Ovary (tissue), 9 donors: ENCODE data around the gene NLN. TPM values are rescaled to one million over a fixed set of nuclear protein-coding genes. Genes with fewer than 3 reads are reported as not detected.

Experiments
- DNase-seq, 5 donors: peaks; one replicate each; pipeline ENCODE4 v3.0.0-alpha.2; 2019 to 2020
- H3K27ac ChIP-seq, 2 donors: fragments of 200-600 bp; one replicate each; pipeline versions ENCODE4 v1.5.1 to v1.8.0; 2019 to 2022
- H3K27me3 ChIP-seq: fragments of 200-600 bp; one replicate; pipeline ENCODE4 v1.8.0; 2022
- H3K36me3 ChIP-seq: fragments of 200-600 bp; sonication (generic); one replicate; pipeline ENCODE4 v1.5.1; 2019
- H3K4me1 ChIP-seq: one replicate; pipeline ENCODE4 v1.8.1; 2013; ENCODE audit warnings: mild to moderate bottlenecking, moderate library complexity; ENCODE audit not compliant: insufficient read depth
- H3K4me3 ChIP-seq: fragments of 200-600 bp; sonication (generic); one replicate; pipeline ENCODE4 v1.5.1; 2017
- H3K9me3 ChIP-seq, 2 donors: fragments of 200-600 bp in 1 of 2; sonication (generic) in 1 of 2; one replicate each; pipeline versions ENCODE4 v1.5.1 to v1.8.1; 2013 to 2019; ENCODE audit warnings: mild to moderate bottlenecking in 1 of 2, moderate library complexity in 1 of 2
- EP300 ChIP-seq: sonication (generic); formaldehyde crosslinking; IDR thresholded peaks from one replicate; pipeline ENCODE4 v1.6.1; 2017; ENCODE audit warnings: antibody characterized with exemption
- WGBS, 3 donors: extraction: QIAGEN DNeasy Blood & Tissue Kit in 1 of 3; methylation state at CpG; one replicate each; pipeline versions ENCODE4 v1.1.5 to v1.1.7; 2013 to 2017; 5-methylcytosine and 5-hydroxymethylcytosine counted together
- intact Hi-C, 4 donors: fragments of 100-400 bp; cut with DNase I; formaldehyde crosslinking; loops; one replicate each; pipeline versions ENCODE4 v1.11.0 to v1.15.1; 2022 to 2023
- polyA plus RNA-seq, 2 donors: library from polyadenylated mRNA; stranded (reverse); fragments of 200-250 nt in 1 of 2; fragments of 350-450 nt in 1 of 2; fragmentation: Illumina TruSeq in 1 of 2; extraction: RNeasy Lipid Tissue Mini Kit (QIAGEN cat#74804) in 1 of 2; gene quantifications; one replicate each; pipeline ENCODE4 v1.2.3, GENCODE V29; 2013 to 2014
- total RNA-seq, 7 donors: library from RNA; depleted of rRNA in 2 of 7; stranded (reverse); fragments of >200 nt in 2 of 7; fragmentation: NEBNext Ultra II Directional in 3 of 7; extraction: Animal tissue kit (Norgen Biotek cat#: 25700) in 3 of 7; gene quantifications; one replicate each; pipeline versions ENCODE4 v1.1.0 to v1.2.4, GENCODE V29; 2016 to 2023
- donor health status: DM: no; HTN: no; CAD: no; lungs with moderate emphysema.
- donor health status: DM: no; HTN: no; CAD: no.
- donor health status: Bipolar disorder and iron deficiency.
- donor health status: DM: yes; HTN: yes; CAD: no.
- donor health status: DM: no; HTN: no; CAD: no.
- donor health status: DM: yes; HTN: yes; CAD: no.

Gene NLN
- total and polyA plus RNA-seq, 9 donors = 2.3 to 16.3 (median 8.2) TPM

- no peaks in the 10 kb centered on the region for H3K27me3 ChIP-seq
- no peak for TF ChIP-seq EP300
- no peaks in the 10 kb centered on the region for H3K9me3 ChIP-seq
- intact Hi-C loops = loop anchor here in 1 of 4 donors (5.0 kb wide), 1 partner anchor 1855 kb away; no protein-coding TSS in a partner anchor
- H3K4me1 ChIP-seq = no peaks in the 10 kb centered on the region
- WGBS, 3 donors = 86 to 89% (median 88%) methylated on average over 4 of the region's 4 CpGs
- no peak for DNase-seq
- no peaks in the 10 kb centered on the region for H3K36me3 ChIP-seq
- H3K4me3 ChIP-seq = no peak overlapping the region
- H3K27ac ChIP-seq = no peak overlapping the region
These were observed 155.0 kb downstream of the NLN start for GRCh38 chr5:65876970-65877369.

Other genes starting within 250 kb of the NLN start
- gene ADAMTS6, start 240.3 kb upstream of the NLN start, total RNA-seq = 1 to 10 TPM in 6 of 7 donors, under 1 TPM in 1; 0.96 to 7.2 (median 2.7) TPM
- gene ADAMTS6, start 240.3 kb upstream of the NLN start, polyA plus RNA-seq = 1 to 10 TPM; 1.3 to 2.2 TPM
- 1 to 10 TPM in 5 of 7 donors, under 1 TPM in 2; 0.83 to 3.0 (median 1.7) TPM for gene CENPK, start 159.0 kb upstream of the NLN start, total RNA-seq
- 1 to 10 TPM; 1.5 to 1.7 TPM for gene CENPK, start 159.0 kb upstream of the NLN start, polyA plus RNA-seq
- gene PPWD1, start 158.9 kb upstream of the NLN start, total RNA-seq = 10 to 100 TPM; 30.7 to 82.1 (median 36.7) TPM
- gene PPWD1, start 158.9 kb upstream of the NLN start, polyA plus RNA-seq = 10 to 100 TPM; 28.0 to 41.7 TPM
- 10 to 100 TPM in 6 of 7 donors, 1 to 10 TPM in 1; 9.3 to 23.4 (median 19.9) TPM for gene TRIM23, start 97.9 kb upstream of the NLN start, total RNA-seq
- gene TRIM23, start 97.9 kb upstream of the NLN start, polyA plus RNA-seq = 1 to 10 TPM; 8.3 to 9.3 TPM
- 1 to 10 TPM; 1.6 to 3.3 (median 2.6) TPM for gene SHLD3, start 97.2 kb upstream of the NLN start, total RNA-seq
- gene SHLD3, start 97.2 kb upstream of the NLN start, polyA plus RNA-seq = 1 to 10 TPM; 1.2 to 1.6 TPM
- gene TRAPPC13, start 97.2 kb upstream of the NLN start, total RNA-seq = 10 to 100 TPM; 10.5 to 21.5 (median 13.9) TPM
- 10 to 100 TPM; 11.4 to 11.7 TPM for gene TRAPPC13, start 97.2 kb upstream of the NLN start, polyA plus RNA-seq
- gene SGTB, start 96 bp upstream of the NLN start, total RNA-seq = 1 to 10 TPM; 4.9 to 9.9 (median 7.1) TPM
- gene SGTB, start 96 bp upstream of the NLN start, polyA plus RNA-seq = 1 to 10 TPM; 2.6 to 8.4 TPM
- gene ERBIN, start 204.4 kb downstream of the NLN start, total RNA-seq = 10 to 100 TPM; 46.1 to 67.9 (median 63.2) TPM
- gene ERBIN, start 204.4 kb downstream of the NLN start, polyA plus RNA-seq = 10 to 100 TPM; 20.2 to 31.0 TPM